GM12878 (cell line): Measurements from ENCODE around the gene MYO3B. TPM values are rescaled to one million over a fixed set of nuclear protein-coding genes. Genes with fewer than 3 reads are reported as not detected.

Experiments
- ATAC-seq: fragments of 200-7000 bp; cut with Tn5 transposase; 3 replicates; pipeline ENCODE4 v1.9.1; 2020; ENCODE audit warnings: mild to moderate bottlenecking, moderate library complexity
- BruUV-seq: library from RNA; stranded (reverse); fragments of 400-500 nt; replicated peaks from 2 replicates; lab custom pipeline; 2021; lab: Mats Ljungman, UMichigan
- CTCF ChIA-PET: fragments of 300-600 bp; sonication (Branson Sonifier 250); formaldehyde crosslinking; extraction: SDS; loops from one replicate; lab custom pipeline; 2021; ENCODE audit warnings: inconsistent platforms; lab: Yijun Ruan, JAX
- POLR2A ChIA-PET: fragments of 350-600 bp; formaldehyde crosslinking; extraction: SDS; loops from one replicate; lab custom pipeline; 2021; ENCODE audit warnings: inconsistent platforms; lab: Charles Lee
- RAD21 ChIA-PET: fragments of 300-600 bp; sonication (Branson Sonifier 250); formaldehyde crosslinking; loops from one replicate; lab custom pipeline; 2023; ENCODE audit warnings: antibody characterized with exemption; ENCODE audit not compliant: unreplicated experiment; lab: Charles Lee
- SMC1A ChIA-PET: fragments of 300-600 bp; sonication (Branson Sonifier 250); formaldehyde crosslinking; loops from one replicate; lab custom pipeline; 2023; ENCODE audit not compliant: unreplicated experiment, uncharacterized antibody; lab: Charles Lee
- DNase-seq: peaks from one replicate; pipeline ENCODE4 v3.0.0-alpha.2; 2011; ENCODE audit warnings: low read depth, low spot score
- FAIRE-seq: peaks from 3 replicates; lab custom pipeline; 2011; peaks lifted over from hg19 to GRCh38; lab: Jason Lieb, UNC
- H2AFZ ChIP-seq: 2 replicates; pipeline ENCODE4 v1.6.0; 2011; ENCODE audit warnings: low read depth, low read length, control low read depth; ENCODE audit not compliant: control insufficient read depth
- H3K27ac ChIP-seq: 2 replicates; pipeline ENCODE4 v1.5.1; 2011; ENCODE audit warnings: control low read depth; ENCODE audit not compliant: control insufficient read depth, insufficient read depth
- H3K27me3 ChIP-seq, 2 experiments: replicated peaks in 1 of 2; 2 replicates each; pipeline versions ENCODE4 v1.6.0 to v1.6.1; 2011; ENCODE audit warnings: low read length in 1 of 2; ENCODE audit not compliant: control insufficient read depth in 2 of 2, insufficient read depth in 2 of 2
- H3K36me3 ChIP-seq, 2 experiments: 2 replicates each; pipeline ENCODE4 v1.5.1; 2011; ENCODE audit warnings: low read length in 1 of 2; ENCODE audit not compliant: control insufficient read depth in 2 of 2, insufficient read depth in 2 of 2
- H3K4me1 ChIP-seq: 2 replicates; pipeline ENCODE4 v1.6.1; 2011; ENCODE audit warnings: mild to moderate bottlenecking, low read length, moderate library complexity, mixed read lengths; ENCODE audit not compliant: control insufficient read depth, insufficient read depth
- H3K4me2 ChIP-seq: 2 replicates; pipeline ENCODE4 v1.6.0; 2011; ENCODE audit warnings: control low read depth; ENCODE audit not compliant: control insufficient read depth, insufficient read depth
- H3K4me3 ChIP-seq: fragments of 200-600 bp; sonication (generic); 2 replicates; pipeline ENCODE4 v1.5.1; 2016
- H3K79me2 ChIP-seq: 2 replicates; pipeline ENCODE4 v1.6.0; 2011; ENCODE audit warnings: low read length; ENCODE audit not compliant: control insufficient read depth, insufficient read depth
- H3K9ac ChIP-seq: 2 replicates; pipeline ENCODE4 v1.8.0; 2011; ENCODE audit warnings: low read length, control low read depth, mixed read lengths; ENCODE audit not compliant: control insufficient read depth, insufficient read depth
- H3K9me3 ChIP-seq: replicated peaks from 3 replicates; pipeline ENCODE4 v1.5.1; 2011; ENCODE audit warnings: mild to moderate bottlenecking, low read length; ENCODE audit not compliant: control insufficient read depth, insufficient read depth
- H4K20me1 ChIP-seq: 2 replicates; pipeline ENCODE4 v1.6.0; 2011; ENCODE audit not compliant: control insufficient read depth, insufficient read depth
- ATF3 ChIP-seq: IDR thresholded peaks from 2 replicates; pipeline ENCODE4 v1.6.1; 2011; ENCODE audit warnings: low read depth, mild to moderate bottlenecking, low read length, moderate library complexity, borderline replicate concordance; ENCODE audit errors: extremely low read depth
- CREM ChIP-seq: IDR thresholded peaks from 2 replicates; pipeline ENCODE4 v1.6.1; 2014; ENCODE audit warnings: antibody characterized with exemption, low read depth
- CTCF ChIP-seq, 3 experiments: IDR thresholded peaks in 2 of 3; conservative IDR thresholded peaks in 1 of 3; 2 replicates each; pipeline ENCODE4 v1.5.1; 2011; ENCODE audit warnings: low read depth in 3 of 3, low read length in 3 of 3, mild to moderate bottlenecking in 3 of 3, control low read depth in 2 of 3, moderate library complexity in 2 of 3, inconsistent platforms in 1 of 3, mixed read lengths in 1 of 3; ENCODE audit not compliant: control insufficient read depth in 2 of 3, insufficient read depth in 1 of 3; ENCODE audit errors: extremely low read depth in 1 of 3
- FOXK2 ChIP-seq: fragments of 450-650 bp; IDR thresholded peaks from 2 replicates; pipeline ENCODE4 v1.6.1; 2017; ENCODE audit warnings: mild to moderate bottlenecking, moderate library complexity
- FOXM1 ChIP-seq: IDR thresholded peaks from 2 replicates; pipeline ENCODE4 v1.6.1; 2012; ENCODE audit warnings: low read depth, mild to moderate bottlenecking, inconsistent platforms, low read length, moderate library complexity
- MEF2B ChIP-seq: fragments of 450-650 bp; IDR thresholded peaks from 2 replicates; pipeline ENCODE4 v1.6.1; 2018; ENCODE audit warnings: mild to moderate bottlenecking, moderate library complexity; ENCODE audit not compliant: partially characterized antibody, poor library complexity, severe bottlenecking
- MLLT1 ChIP-seq: fragments of 450-650 bp; IDR thresholded peaks from 2 replicates; pipeline ENCODE4 v1.6.1; 2016; ENCODE audit warnings: mild to moderate bottlenecking
- NFIC ChIP-seq: IDR thresholded peaks from 2 replicates; pipeline ENCODE4 v1.6.1; 2012; ENCODE audit warnings: low read depth, mild to moderate bottlenecking, inconsistent platforms, low read length, moderate library complexity
- SUZ12 ChIP-seq: fragments of 200-600 bp; sonication (generic); IDR thresholded peaks from one replicate; pipeline ENCODE4 v1.6.1; 2018; ENCODE audit warnings: antibody characterized with exemption, mild to moderate bottlenecking; ENCODE audit not compliant: unreplicated experiment
- TCF7 ChIP-seq: IDR thresholded peaks from 2 replicates; pipeline ENCODE4 v1.6.1; 2014; ENCODE audit warnings: antibody characterized with exemption, borderline replicate concordance
- ZNF217 ChIP-seq: fragments of 450-650 bp; IDR thresholded peaks from 2 replicates; pipeline ENCODE4 v1.6.1; 2017; ENCODE audit warnings: antibody characterized with exemption, mild to moderate bottlenecking
- WGBS: methylation state at CpG from one replicate; pipeline ENCODE4 v1.1.6; 2016; ENCODE audit warnings: low lambda C conversion rate; ENCODE audit not compliant: insufficient replicate concordance, insufficient coverage; ENCODE audit errors: missing lambda C conversion rate; 5-methylcytosine and 5-hydroxymethylcytosine counted together
- in situ Hi-C: fragments of 300-500 bp; cut with MboI; formaldehyde crosslinking; loops from 9 replicates; pipeline ENCODE4 v1.14.3; 2018; ENCODE audit warnings: mixed read lengths
- intact Hi-C: fragments of 100-400 bp; cut with micrococcal nuclease; formaldehyde crosslinking; loops from one replicate; pipeline ENCODE4 v1.14.2; 2022; ENCODE audit not compliant: unreplicated experiment
- polyA plus RNA-seq, 11 experiments: library from polyadenylated mRNA; depleted of rRNA in 4 of 11; unstranded in 6 of 11; stranded (reverse) in 5 of 11; fragments of >200 nt; fragmentation: Nextera tagmentation in 4 of 11; fragmentation: Illumina TruSeq in 1 of 11; extraction: Ambion mirVana in 4 of 11; extraction: Trizol in 1 of 11; gene quantifications; 1 replicate in 1 of 11; 2 replicates in 10 of 11; pipeline versions ENCODE4 v1.2.1 to v1.2.3, GENCODE V29; 2011 to 2016; ENCODE audit warnings: inconsistent platforms in 2 of 11, missing spikeins in 2 of 11, low read depth in 1 of 11
- total RNA-seq, 4 experiments: library from RNA; depleted of rRNA in 3 of 4; stranded (reverse); fragments of >200 nt in 3 of 4; fragmentation: Illumina TruSeq in 1 of 4; extraction: Trizol in 1 of 4; gene quantifications; 2 replicates each; pipeline versions ENCODE4 v1.2.1 to v1.2.3, GENCODE V29; 2013 to 2021
- TF ChIP-seq, protein P1 (sequence below): IDR thresholded peaks from 2 replicates; pipeline ENCODE4 v1.6.1; 2011; ENCODE audit warnings: borderline replicate concordance, low read depth, mild to moderate bottlenecking, moderate library complexity, low read length; ENCODE audit not compliant: insufficient read depth, poor library complexity, severe bottlenecking

The MYO3B gene
- total and polyA plus RNA-seq, 10 of the 15 experiments (the other 5 are each of a cell fraction or from before 2014, with no cell fraction given) = 1.1 to 7.1 (median 2.1) TPM

DNA sequence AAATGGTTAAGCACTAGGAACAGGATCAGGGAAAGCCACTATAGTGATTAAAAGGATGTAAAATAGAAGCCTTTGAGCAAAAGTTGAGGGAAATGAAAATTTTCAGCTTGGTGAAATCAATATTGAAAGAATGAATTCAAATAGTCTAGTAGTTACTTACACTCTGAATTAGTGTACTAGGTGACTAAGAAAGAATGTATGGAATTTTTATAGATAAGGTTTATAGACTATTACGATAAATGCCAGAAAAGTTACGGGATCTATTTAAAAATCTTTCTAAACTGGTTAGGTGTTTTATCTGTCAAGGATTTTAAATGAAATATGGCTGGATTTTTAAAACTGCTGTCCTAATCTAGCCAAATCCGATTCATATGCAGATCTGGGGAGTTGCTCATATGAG is 208.6 kb downstream of the MYO3B start:
- DNase-seq (no peak), ATAC-seq (no peak), FAIRE-seq (no peak)
- ChIA-PET RAD21 (no interaction called here), SMC1A (no interaction called here), POLR2A (interaction anchor here (0.6 kb wide), 1 partner anchor 29 kb away, joined by 3 read pairs; no protein-coding TSS in a partner anchor), CTCF (no interaction called here)
- no peaks in the 10 kb centered on the region for H3K9me3 ChIP-seq
- no TSS peak for BruUV-seq
- in situ Hi-C loops (no loop called here), intact Hi-C loops (no loop called here)
- TF ChIP-seq, protein P1, sequence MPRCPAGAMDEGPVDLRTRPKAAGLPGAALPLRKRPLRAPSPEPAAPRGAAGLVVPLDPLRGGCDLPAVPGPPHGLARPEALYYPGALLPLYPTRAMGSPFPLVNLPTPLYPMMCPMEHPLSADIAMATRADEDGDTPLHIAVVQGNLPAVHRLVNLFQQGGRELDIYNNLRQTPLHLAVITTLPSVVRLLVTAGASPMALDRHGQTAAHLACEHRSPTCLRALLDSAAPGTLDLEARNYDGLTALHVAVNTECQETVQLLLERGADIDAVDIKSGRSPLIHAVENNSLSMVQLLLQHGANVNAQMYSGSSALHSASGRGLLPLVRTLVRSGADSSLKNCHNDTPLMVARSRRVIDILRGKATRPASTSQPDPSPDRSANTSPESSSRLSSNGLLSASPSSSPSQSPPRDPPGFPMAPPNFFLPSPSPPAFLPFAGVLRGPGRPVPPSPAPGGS = no peak
- TF ChIP-seq CREM = no peak
- no peaks in the 10 kb centered on the region for H3K36me3 ChIP-seq
- H4K20me1 ChIP-seq = no peaks in the 10 kb centered on the region
- H2AFZ ChIP-seq = no peak overlapping the region
- no peaks in the 10 kb centered on the region for H3K79me2 ChIP-seq
- no peak overlapping the region for H3K9ac ChIP-seq
- 34% methylated on average over 3 of the region's 3 CpGs for whole genome bisulfite sequencing
- no peaks in the 10 kb centered on the region for H3K27me3 ChIP-seq
- no peaks in the 10 kb centered on the region for H3K4me1 ChIP-seq
- H3K4me2 ChIP-seq = no peak overlapping the region
- H3K4me3 ChIP-seq = no peak overlapping the region
- no peak overlapping the region for H3K27ac ChIP-seq

- no peak for FAIRE-seq
- H4K20me1 ChIP-seq = no peaks in the 10 kb centered on the region
- H3K79me2 ChIP-seq = no peaks in the 10 kb centered on the region
- H3K27ac ChIP-seq = no peak overlapping the region
- intact Hi-C loops (no loop called here), in situ Hi-C loops (no loop called here)
- H3K27me3 ChIP-seq = no peaks in the 10 kb centered on the region
- no TSS peak for BruUV-seq
- H3K4me3 ChIP-seq = no peak overlapping the region
- no peak overlapping the region for H3K4me2 ChIP-seq
- no peak overlapping the region for H2AFZ ChIP-seq
- CTCF ChIA-PET = interaction anchor here (1.1 to 5.3 kb wide), 5 partner anchors 9 to 21 kb away, joined by 3 to 21 read pairs (median 6); no protein-coding TSS in a partner anchor
- POLR2A ChIA-PET = no interaction called here
- WGBS = 41% methylated on average over 2 of the region's 2 CpGs
- ATAC-seq = no peak
- no peak for DNase-seq
- RAD21 ChIA-PET = interaction anchor here (0.9 to 1.8 kb wide), 2 partner anchors 67 to 426 kb away, joined by 3 to 5 read pairs; partner anchors contain the start of gene GAD1
- SMC1A ChIA-PET = interaction anchor here (1.2 to 2.4 kb wide), 5 partner anchors 9 to 422 kb away, joined by 3 to 8 read pairs (median 4); no protein-coding TSS in a partner anchor
- no peaks in the 10 kb centered on the region for H3K4me1 ChIP-seq
- H3K9ac ChIP-seq = no peak overlapping the region
- no peaks in the 10 kb centered on the region for H3K9me3 ChIP-seq
- no peaks in the 10 kb centered on the region for H3K36me3 ChIP-seq
- TF ChIP-seq NFIC (no peak), MEF2B (no peak), TCF7 (no peak), MLLT1 (no peak), FOXM1 (no peak), ZNF217 (no peak), FOXK2 (no peak), CTCF (IDR thresholded peaks at IDR 0.05 in 2 of 3, conservative IDR thresholded peaks at IDR 0.05 in 1 of 3; ENCODE audit: control insufficient read depth in 2 of 3, extremely low read depth in 1 of 3, insufficient read depth in 1 of 3, low read depth in 3 of 3, low read length in 3 of 3) (no peak), ATF3 (no peak), SUZ12 (no peak)
Observed at GRCh38 chr2:170391018-170391417, 213.1 kb downstream of the MYO3B start.
